Cardiac muscle cell (in vitro differentiated cells and primary cell): ENCODE results near the gene ANKRD13B. TPM values are rescaled to one million over a fixed set of nuclear protein-coding genes. Genes with fewer than 3 reads are reported as not detected.

Source experiments
- DNase-seq, 2 donors: peaks; one replicate each; pipeline versions ENCODE4 v3.0.0 to v3.0.0-alpha.2; 2010 to 2017; ENCODE audit warnings: low read depth in 1 of 2, low spot score in 1 of 2
- H3K27ac ChIP-seq: fragments of 200-600 bp; sonication (generic); 2 replicates; pipeline ENCODE4 v1.5.1; 2016
- H3K27me3 ChIP-seq: fragments of 200-600 bp; sonication (generic); 2 replicates; pipeline ENCODE4 v1.6.0; 2016; ENCODE audit warnings: control low read depth
- H3K36me3 ChIP-seq: fragments of 200-600 bp; sonication (generic); 2 replicates; pipeline ENCODE4 v1.5.1; 2016; ENCODE audit warnings: control low read depth
- H3K4me1 ChIP-seq: fragments of 200-600 bp; sonication (generic); 2 replicates; pipeline ENCODE4 v1.8.1; 2017; ENCODE audit warnings: low read depth, mild to moderate bottlenecking, mixed run types
- H3K4me3 ChIP-seq: fragments of 200-600 bp; sonication (generic); 2 replicates; pipeline ENCODE4 v1.5.1; 2016; ENCODE audit warnings: mild to moderate bottlenecking
- H3K9me3 ChIP-seq: fragments of 200-600 bp; sonication (generic); 2 replicates; pipeline ENCODE4 v1.5.1; 2017; ENCODE audit warnings: low read depth, mild to moderate bottlenecking, control low read depth
- CTCF ChIP-seq: IDR thresholded peaks from 2 replicates; pipeline ENCODE4 v1.5.1; 2012; ENCODE audit warnings: low read depth, mild to moderate bottlenecking, low read length
- polyA plus RNA-seq: library from polyadenylated mRNA; unstranded; fragments of >200 nt; fragmentation: Nextera tagmentation; extraction: Ambion mirVana; gene quantifications from 2 replicates; pipeline ENCODE4 v1.2.1, GENCODE V29; 2016
- total RNA-seq: library from RNA; depleted of rRNA; stranded (reverse); fragments of >200 nt; gene quantifications from 2 replicates; pipeline ENCODE4 v1.2.3, GENCODE V29; 2016

Gene ANKRD13B
- total and polyA plus RNA-seq, 2 experiments from 2014 or later, result 7.4 to 12.7 TPM

- H3K27ac ChIP-seq, result no peak overlapping the region
- H3K4me1 ChIP-seq, result peaks cover 19% of the 10 kb centered on the region
- no peaks in the 10 kb centered on the region for H3K9me3 ChIP-seq
- DNase-seq, result peak; percentile 59 to 62
- TF ChIP-seq CTCF, result no peak
- peak overlapping the region; percentile 23 for H3K4me3 ChIP-seq
- peaks cover 7% of the 10 kb centered on the region for H3K27me3 ChIP-seq
- H3K36me3 ChIP-seq, result no peaks in the 10 kb centered on the region
Measured at GRCh38 chr17:29591146-29591736, 1.7 kb upstream of the ANKRD13B start.

- peak; percentile 98 for TF ChIP-seq CTCF
- Histone ChIP-seq H3K4me3 (peak overlapping the region; percentile 23), H3K4me1 (peaks cover 19% of the 10 kb centered on the region), H3K9me3 (no peaks in the 10 kb centered on the region), H3K27ac (no peak overlapping the region), H3K36me3 (no peaks in the 10 kb centered on the region), H3K27me3 (peaks cover 7% of the 10 kb centered on the region)
- peak; percentile 86 to 93 for DNase-seq
Measured at GRCh38 chr17:29591737-29592608, 959 bp upstream of the ANKRD13B start.

GRCh38 chr17:29593591-29594518 is 923 bp downstream of the ANKRD13B start:
- H3K4me1 ChIP-seq, result peaks cover 16% of the 10 kb centered on the region
- peak; percentile 30 for TF ChIP-seq CTCF
- H3K9me3 ChIP-seq, result no peaks in the 10 kb centered on the region
- peaks cover 7% of the 10 kb centered on the region for H3K27me3 ChIP-seq
- peak overlapping the region; percentile 57 for H3K4me3 ChIP-seq
- peak; percentile 29 to 86 for DNase-seq
- no peak overlapping the region for H3K27ac ChIP-seq
- no peaks in the 10 kb centered on the region for H3K36me3 ChIP-seq

GRCh38 chr17:29594519-29595090 is 1.7 kb downstream of the ANKRD13B start:
- no peak overlapping the region for H3K4me3 ChIP-seq
- peaks cover 16% of the 10 kb centered on the region for H3K4me1 ChIP-seq
- no peak for DNase-seq
- peaks cover 7% of the 10 kb centered on the region for H3K27me3 ChIP-seq
- TF ChIP-seq CTCF, result no peak
- no peaks in the 10 kb centered on the region for H3K9me3 ChIP-seq
- H3K36me3 ChIP-seq, result no peaks in the 10 kb centered on the region
- no peak overlapping the region for H3K27ac ChIP-seq
